HepG2 (cell line): ENCODE measurements around the gene GDPGP1. TPM values are rescaled to one million over a fixed set of nuclear protein-coding genes. Genes with fewer than 3 reads are reported as not detected.
A peak's percentile ranks its signal among the peaks of the same experiment; 100 is the strongest.

ENCODE experiments used
- ETV6 ChIP-seq: sonication (generic); formaldehyde crosslinking; conservative IDR thresholded peaks from 2 replicates; pipeline ENCODE4 v1.4.0; 2020; ENCODE audit warnings: missing genetic modification reagents
- FOXC1 ChIP-seq: sonication (generic); formaldehyde crosslinking; IDR thresholded peaks from 2 replicates; pipeline ENCODE4 v1.8.0; 2022; ENCODE audit warnings: mild to moderate bottlenecking, missing genetic modification reagents, borderline replicate concordance
- GPBP1L1 ChIP-seq: sonication (generic); formaldehyde crosslinking; IDR thresholded peaks from 2 replicates; pipeline ENCODE4 v1.5.0; 2020; ENCODE audit warnings: mild to moderate bottlenecking, missing genetic modification reagents
- KDM4B ChIP-seq: sonication (generic); formaldehyde crosslinking; IDR thresholded peaks from 2 replicates; pipeline ENCODE4 v1.4.0; 2020; ENCODE audit warnings: missing genetic modification reagents
- MIER2 ChIP-seq: IDR thresholded peaks from 2 replicates; pipeline ENCODE4 v1.6.1; 2016; ENCODE audit warnings: missing biosample characterization, missing genetic modification reagents
- NONO ChIP-seq, 2 experiments: fragments of 450-650 bp in 1 of 2; sonication (generic) in 1 of 2; formaldehyde crosslinking in 1 of 2; IDR thresholded peaks in 1 of 2; conservative IDR thresholded peaks in 1 of 2; 2 replicates each; pipeline versions ENCODE4 v1.6.1 to v1.8.0; 2017 to 2022; ENCODE audit warnings: mild to moderate bottlenecking in 1 of 2, missing genetic modification reagents in 1 of 2, moderate library complexity in 1 of 2
- PATZ1 ChIP-seq: sonication (generic); formaldehyde crosslinking; IDR thresholded peaks from 2 replicates; pipeline ENCODE4 v1.4.0; 2020; ENCODE audit warnings: missing genetic modification reagents
- SP2 ChIP-seq: sonication (generic); formaldehyde crosslinking; IDR thresholded peaks from 2 replicates; pipeline ENCODE4 v1.5.1; 2020; ENCODE audit warnings: mild to moderate bottlenecking, missing genetic modification reagents
- ZKSCAN1 ChIP-seq: fragments of 150-350 bp; IDR thresholded peaks from 2 replicates; pipeline ENCODE4 v1.6.1; 2014; ENCODE audit warnings: low read length
- ZNF263 ChIP-seq: sonication (generic); formaldehyde crosslinking; IDR thresholded peaks from 2 replicates; pipeline ENCODE4 v1.4.0; 2020; ENCODE audit warnings: missing genetic modification reagents
- ZNF264 ChIP-seq: sonication (generic); formaldehyde crosslinking; IDR thresholded peaks from 2 replicates; pipeline ENCODE4 v1.4.0; 2020; ENCODE audit warnings: missing genetic modification reagents
- ZNF547 ChIP-seq: sonication (generic); formaldehyde crosslinking; IDR thresholded peaks from 2 replicates; pipeline ENCODE4 v1.5.1; 2020; ENCODE audit warnings: mild to moderate bottlenecking, missing genetic modification reagents
- ZNF574 ChIP-seq: sonication (generic); formaldehyde crosslinking; IDR thresholded peaks from 2 replicates; pipeline ENCODE4 v1.4.0; 2020; ENCODE audit warnings: missing genetic modification reagents
- polyA plus RNA-seq, 8 experiments: library from polyadenylated mRNA; depleted of rRNA in 3 of 8; stranded (reverse) in 7 of 8; unstranded in 1 of 8; fragments of >200 nt; fragmentation: Illumina TruSeq in 4 of 8; extraction: Trizol in 4 of 8; gene quantifications; 2 replicates each; pipeline versions ENCODE4 v1.2.1 to v1.2.3, GENCODE V29; 2011 to 2016; ENCODE audit warnings: low read depth in 4 of 8, missing spikeins in 1 of 8, mixed read lengths in 1 of 8; ENCODE audit not compliant: insufficient read depth in 1 of 8
- total RNA-seq, 5 experiments: library from RNA; depleted of rRNA; stranded (reverse); fragments of >200 nt; fragmentation: Illumina TruSeq; extraction: Trizol; gene quantifications; 2 replicates each; pipeline ENCODE4 v1.2.3, GENCODE V29; 2016; ENCODE audit warnings: low read depth in 1 of 5
- TF ChIP-seq, protein P1 (sequence below): IDR thresholded peaks from 2 replicates; pipeline ENCODE4 v1.6.1; 2012; ENCODE audit warnings: low read depth, low read length, improper control_type of control experiment
- TF ChIP-seq, protein P2 (sequence below): sonication (generic); formaldehyde crosslinking; IDR thresholded peaks from 2 replicates; pipeline ENCODE4 v1.5.0; 2020; ENCODE audit warnings: mild to moderate bottlenecking, missing genetic modification reagents
- TF ChIP-seq, protein P3 (sequence below): IDR thresholded peaks from 2 replicates; pipeline ENCODE4 v1.6.1; 2016
- TF ChIP-seq, protein P4 (sequence below): IDR thresholded peaks from 2 replicates; pipeline ENCODE4 v1.6.1; 2016; ENCODE audit warnings: control low read depth

Gene GDPGP1
- total and polyA plus RNA-seq, 2 of the 13 experiments (the other 11 are each of a cell fraction or from before 2014, with no cell fraction given) = 1.5 to 4.3 TPM

- TF ChIP-seq PATZ1 (peak; percentile 93), ZNF264 (peak; percentile 45; the same call in 1 of the 2 replicates), SP2 (CRISPR knock-in tag) (0 out of 2 replicates have a peak, but pooled peaks have one; percentile 18), ETV6 (CRISPR knock-in tag) (no peak), ZNF263 (CRISPR knock-in tag) (0 out of 2 replicates have a peak, but pooled peaks have one; percentile 23), KDM4B (CRISPR knock-in tag) (no peak), FOXC1 (CRISPR knock-in tag) (peak; percentile 57; the same call in 1 of the 2 replicates), ZNF547 (no peak), ZNF574 (CRISPR knock-in tag) (peak; percentile 53), GPBP1L1 (CRISPR knock-in tag) (no peak), NONO (IDR thresholded peaks at IDR 0.05) (no peak), NONO (CRISPR knock-in tag; conservative IDR thresholded peaks at IDR 0.05) (peak; percentile 54; the same call in 1 of the 2 replicates), ZKSCAN1 (no peak), MIER2 (CRISPR knock-in tag) (no peak)
- TF ChIP-seq, protein P1, sequence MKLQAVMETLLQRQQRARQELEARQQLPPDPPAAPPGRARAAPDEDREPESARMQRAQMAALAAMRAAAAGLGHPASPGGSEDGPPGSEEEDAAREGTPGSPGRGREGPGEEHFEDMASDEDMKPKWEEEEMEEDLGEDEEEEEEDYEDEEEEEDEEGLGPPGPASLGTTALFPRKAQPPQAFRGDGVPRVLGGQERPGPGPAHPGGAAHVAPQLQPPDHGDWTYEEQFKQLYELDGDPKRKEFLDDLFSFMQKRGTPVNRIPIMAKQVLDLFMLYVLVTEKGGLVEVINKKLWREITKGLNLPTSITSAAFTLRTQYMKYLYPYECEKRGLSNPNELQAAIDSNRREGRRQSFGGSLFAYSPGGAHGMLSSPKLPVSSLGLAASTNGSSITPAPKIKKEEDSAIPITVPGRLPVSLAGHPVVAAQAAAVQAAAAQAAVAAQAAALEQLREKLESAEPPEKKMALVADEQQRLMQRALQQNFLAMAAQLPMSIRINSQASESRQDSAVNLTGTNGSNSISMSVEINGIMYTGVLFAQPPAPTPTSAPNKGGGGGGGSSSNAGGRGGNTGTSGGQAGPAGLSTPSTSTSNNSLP = no peak
- TF ChIP-seq, protein P2, sequence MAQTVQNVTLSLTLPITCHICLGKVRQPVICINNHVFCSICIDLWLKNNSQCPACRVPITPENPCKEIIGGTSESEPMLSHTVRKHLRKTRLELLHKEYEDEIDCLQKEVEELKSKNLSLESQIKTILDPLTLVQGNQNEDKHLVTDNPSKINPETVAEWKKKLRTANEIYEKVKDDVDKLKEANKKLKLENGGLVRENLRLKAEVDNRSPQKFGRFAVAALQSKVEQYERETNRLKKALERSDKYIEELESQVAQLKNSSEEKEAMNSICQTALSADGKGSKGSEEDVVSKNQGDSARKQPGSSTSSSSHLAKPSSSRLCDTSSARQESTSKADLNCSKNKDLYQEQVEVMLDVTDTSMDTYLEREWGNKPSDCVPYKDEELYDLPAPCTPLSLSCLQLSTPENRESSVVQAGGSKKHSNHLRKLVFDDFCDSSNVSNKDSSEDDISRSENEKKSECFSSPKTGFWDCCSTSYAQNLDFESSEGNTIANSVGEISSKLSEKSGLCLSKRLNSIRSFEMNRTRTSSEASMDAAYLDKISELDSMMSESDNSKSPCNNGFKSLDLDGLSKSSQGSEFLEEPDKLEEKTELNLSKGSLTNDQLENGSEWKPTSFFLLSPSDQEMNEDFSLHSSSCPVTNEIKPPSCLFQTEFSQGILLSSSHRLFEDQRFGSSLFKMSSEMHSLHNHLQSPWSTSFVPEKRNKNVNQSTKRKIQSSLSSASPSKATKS (CRISPR knock-in tag) = no peak
- TF ChIP-seq, protein P3, sequence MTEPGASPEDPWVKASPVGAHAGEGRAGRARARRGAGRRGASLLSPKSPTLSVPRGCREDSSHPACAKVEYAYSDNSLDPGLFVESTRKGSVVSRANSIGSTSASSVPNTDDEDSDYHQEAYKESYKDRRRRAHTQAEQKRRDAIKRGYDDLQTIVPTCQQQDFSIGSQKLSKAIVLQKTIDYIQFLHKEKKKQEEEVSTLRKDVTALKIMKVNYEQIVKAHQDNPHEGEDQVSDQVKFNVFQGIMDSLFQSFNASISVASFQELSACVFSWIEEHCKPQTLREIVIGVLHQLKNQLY (CRISPR knock-in tag) = no peak
- TF ChIP-seq, protein P4, sequence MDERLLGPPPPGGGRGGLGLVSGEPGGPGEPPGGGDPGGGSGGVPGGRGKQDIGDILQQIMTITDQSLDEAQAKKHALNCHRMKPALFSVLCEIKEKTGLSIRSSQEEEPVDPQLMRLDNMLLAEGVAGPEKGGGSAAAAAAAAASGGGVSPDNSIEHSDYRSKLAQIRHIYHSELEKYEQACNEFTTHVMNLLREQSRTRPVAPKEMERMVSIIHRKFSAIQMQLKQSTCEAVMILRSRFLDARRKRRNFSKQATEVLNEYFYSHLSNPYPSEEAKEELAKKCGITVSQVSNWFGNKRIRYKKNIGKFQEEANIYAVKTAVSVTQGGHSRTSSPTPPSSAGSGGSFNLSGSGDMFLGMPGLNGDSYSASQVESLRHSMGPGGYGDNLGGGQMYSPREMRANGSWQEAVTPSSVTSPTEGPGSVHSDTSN (CRISPR knock-in tag) = no peak; the same call in 1 of the 2 replicates
Measured at GRCh38 chr15:90191794-90192509, 42.1 kb upstream of the GDPGP1 start (continued).
